NT2/D1 (cell line): ENCODE measurements around the gene BTBD18.

Experiments
- SUZ12 ChIP-seq: IDR thresholded peaks from 2 replicates; pipeline ENCODE4 v1.6.1; 2011; ENCODE audit not compliant: insufficient read length, insufficient read depth; ENCODE audit errors: extremely low read depth
- YY1 ChIP-seq: IDR thresholded peaks from 2 replicates; pipeline ENCODE4 v1.6.1; 2011; ENCODE audit not compliant: insufficient read length, insufficient read depth

DNA sequence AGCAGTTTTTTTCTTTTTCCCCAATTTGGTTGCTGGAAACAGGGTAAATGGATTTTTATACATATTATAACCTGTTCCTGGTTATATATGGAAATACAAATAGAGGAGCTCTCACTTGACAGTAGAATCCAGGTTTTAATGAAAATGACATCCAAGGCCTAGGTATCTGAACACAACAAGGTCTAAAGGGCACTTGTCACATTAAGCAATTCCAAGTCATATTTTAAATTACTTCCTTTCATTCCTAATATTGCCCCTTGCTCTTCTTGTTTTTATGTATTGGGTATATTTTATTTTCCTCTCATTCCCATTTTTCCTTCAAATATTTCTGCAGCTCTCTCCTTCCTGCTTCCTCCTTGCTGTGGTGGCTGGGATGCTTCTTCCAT is 37.1 kb upstream of the BTBD18 start:
- no peak for TF ChIP-seq YY1
- TF ChIP-seq SUZ12 = no peak
